PC-9 (cell line): Measurements from ENCODE around the gene ZFR. TPM values are rescaled to one million over a fixed set of nuclear protein-coding genes. Genes with fewer than 3 reads are reported as not detected.

Experiments used
- BruUV-seq: library from RNA; stranded (reverse); fragments of 400-500 nt; replicated peaks from 2 replicates; lab custom pipeline; 2021; lab: Mats Ljungman, UMichigan
- CTCF ChIA-PET: fragments of 300-600 bp; sonication (Branson Sonifier 250); formaldehyde crosslinking; loops from one replicate; lab custom pipeline; 2022; ENCODE audit warnings: antibody characterized with exemption; lab: Charles Lee
- POLR2A ChIA-PET: fragments of 300-600 bp; sonication (Branson Sonifier 250); formaldehyde crosslinking; loops from one replicate; lab custom pipeline; 2022; ENCODE audit warnings: antibody characterized with exemption; ENCODE audit not compliant: unreplicated experiment; lab: Charles Lee
- DNase-seq, 2 experiments: peaks; one replicate each; pipeline versions ENCODE4 v3.0.0 to v3.0.0-alpha.2; 2015 to 2022; ENCODE audit warnings: mixed read lengths in 1 of 2
- H2AFZ ChIP-seq: fragments of 200-600 bp; sonication (generic); 2 replicates; pipeline ENCODE4 v1.8.1; 2017; ENCODE audit warnings: antibody characterized with exemption
- H3F3A ChIP-seq: fragments of 200-600 bp; sonication (generic); 2 replicates; pipeline ENCODE4 v1.8.1; 2017; ENCODE audit warnings: antibody characterized with exemption, mild to moderate bottlenecking, low read depth; ENCODE audit not compliant: insufficient read depth
- H3K27ac ChIP-seq: fragments of 200-600 bp; sonication (generic); 2 replicates; pipeline ENCODE4 v1.6.1; 2016; ENCODE audit warnings: mixed run types
- H3K27me3 ChIP-seq: fragments of 200-600 bp; sonication (generic); 2 replicates; pipeline ENCODE4 v1.6.1; 2016; ENCODE audit warnings: low read depth, mixed run types; ENCODE audit not compliant: insufficient read depth
- H3K36me3 ChIP-seq: fragments of 200-600 bp; sonication (generic); 2 replicates; pipeline ENCODE4 v1.6.1; 2016; ENCODE audit warnings: low read depth, mixed run types
- H3K4me1 ChIP-seq: fragments of 200-600 bp; sonication (generic); replicated peaks from 2 replicates; pipeline ENCODE4 v1.6.1; 2016; ENCODE audit warnings: mixed run types; ENCODE audit not compliant: insufficient read depth
- H3K4me2 ChIP-seq: fragments of 200-600 bp; sonication (generic); 2 replicates; pipeline ENCODE4 v1.6.1; 2017; ENCODE audit warnings: mixed run types
- H3K4me3 ChIP-seq: fragments of 200-600 bp; sonication (generic); 2 replicates; pipeline ENCODE4 v1.6.1; 2016; ENCODE audit warnings: mixed run types
- H3K79me2 ChIP-seq: fragments of 200-600 bp; sonication (generic); 2 replicates; pipeline ENCODE4 v1.6.1; 2017; ENCODE audit warnings: low read depth, mixed run types
- H3K9me2 ChIP-seq: fragments of 200-600 bp; sonication (generic); 2 replicates; pipeline ENCODE4 v1.8.1; 2017; ENCODE audit warnings: mild to moderate bottlenecking; ENCODE audit not compliant: insufficient read depth
- H3K9me3 ChIP-seq: fragments of 200-600 bp; sonication (generic); 2 replicates; pipeline ENCODE4 v1.8.1; 2016; ENCODE audit warnings: low read depth; ENCODE audit not compliant: insufficient read depth
- H4K20me1 ChIP-seq: fragments of 200-600 bp; sonication (generic); 2 replicates; pipeline ENCODE4 v1.8.1; 2017; ENCODE audit not compliant: insufficient read depth
- CTCF ChIP-seq: fragments of 200-600 bp; sonication (generic); conservative IDR thresholded peaks from 2 replicates; pipeline ENCODE4 v1.6.1; 2017; ENCODE audit warnings: mixed run types, antibody characterized with exemption, mild to moderate bottlenecking, moderate library complexity
- EZH2 ChIP-seq: fragments of 200-600 bp; sonication (generic); IDR thresholded peaks from 2 replicates; pipeline ENCODE4 v1.8.0; 2017; ENCODE audit warnings: antibody characterized with exemption, low read depth
- intact Hi-C: fragments of 100-400 bp; cut with micrococcal nuclease; formaldehyde crosslinking; loops from one replicate; pipeline ENCODE4 v1.10.0; 2022; ENCODE audit not compliant: unreplicated experiment
- total RNA-seq: library from RNA; stranded (reverse); gene quantifications from 2 replicates; pipeline ENCODE4 v1.2.3, GENCODE V29; 2021

The ZFR gene
- total RNA-seq, 1 experiment from 2014 or later = 69.2 TPM

- DNase-seq = peak; percentile 58 to 67
- Histone ChIP-seq H3K79me2 (no peaks in the 10 kb centered on the region), H2AFZ (no peak overlapping the region), H3K9me2 (no peaks in the 10 kb centered on the region), H3K9me3 (no peaks in the 10 kb centered on the region), H3K27me3 (no peaks in the 10 kb centered on the region), H3K27ac (no peak overlapping the region), H3K4me1 (no peaks in the 10 kb centered on the region), H3K36me3 (no peaks in the 10 kb centered on the region), H4K20me1 (no peaks in the 10 kb centered on the region), H3K4me3 (no peak overlapping the region), H3K4me2 (no peak overlapping the region), H3F3A (no peaks in the 10 kb centered on the region)
- CTCF ChIA-PET = interaction anchor here (0.6 to 3.8 kb wide), 10 partner anchors 18 to 966 kb away, joined by 3 to 74 read pairs (median 4); no protein-coding TSS in a partner anchor
- intact Hi-C loops = loop anchor here (1.0 to 10.0 kb wide), 8 partner anchors 96 to 933 kb away; no protein-coding TSS in a partner anchor
- TF ChIP-seq EZH2 (no peak), CTCF (peak; percentile 92)
- BruUV-seq = no TSS peak
- POLR2A ChIA-PET = no interaction called here
Measured at GRCh38 chr5:32489791-32490562, 45.4 kb upstream of the ZFR start.

- no TSS peak for BruUV-seq
- H3K4me1 ChIP-seq = no peaks in the 10 kb centered on the region
- no peaks in the 10 kb centered on the region for H3K36me3 ChIP-seq
- H3K4me3 ChIP-seq = no peak overlapping the region
- H3K27ac ChIP-seq = no peak overlapping the region
- no peak for DNase-seq
- POLR2A ChIA-PET = no interaction called here
- no peaks in the 10 kb centered on the region for H3F3A ChIP-seq
- no peak overlapping the region for H2AFZ ChIP-seq
- no peaks in the 10 kb centered on the region for H3K9me3 ChIP-seq
- no peaks in the 10 kb centered on the region for H3K79me2 ChIP-seq
- no peak overlapping the region for H3K4me2 ChIP-seq
- no peaks in the 10 kb centered on the region for H4K20me1 ChIP-seq
- H3K27me3 ChIP-seq = no peaks in the 10 kb centered on the region
- intact Hi-C loops = loop anchor here (10.0 kb wide), 2 partner anchors 663 to 817 kb away; no protein-coding TSS in a partner anchor
- TF ChIP-seq EZH2 (no peak), CTCF (no peak)
- CTCF ChIA-PET = interaction anchor here (0.6 to 3.8 kb wide), 3 partner anchors 103 to 404 kb away, joined by 3 to 74 read pairs (median 8); no protein-coding TSS in a partner anchor
- H3K9me2 ChIP-seq = no peaks in the 10 kb centered on the region
Measured at GRCh38 chr5:32487424-32487823, 42.9 kb upstream of the ZFR start.

- no peaks in the 10 kb centered on the region for H3K9me3 ChIP-seq
- no peak for DNase-seq
- no peaks in the 10 kb centered on the region for H3K27me3 ChIP-seq
- TF ChIP-seq CTCF (no peak), EZH2 (no peak)
- H3K79me2 ChIP-seq = no peaks in the 10 kb centered on the region
- no peaks in the 10 kb centered on the region for H4K20me1 ChIP-seq
- H3K9me2 ChIP-seq = no peaks in the 10 kb centered on the region
- no peak overlapping the region for H3K4me2 ChIP-seq
- no peaks in the 10 kb centered on the region for H3K36me3 ChIP-seq
- H3K4me3 ChIP-seq = no peak overlapping the region
- no peaks in the 10 kb centered on the region for H3F3A ChIP-seq
- no peak overlapping the region for H2AFZ ChIP-seq
- no peak overlapping the region for H3K27ac ChIP-seq
- no TSS peak for BruUV-seq
- ChIA-PET CTCF (interaction anchor here (3.8 kb wide), 1 partner anchor 103 kb away, joined by 74 read pairs; no protein-coding TSS in a partner anchor), POLR2A (no interaction called here)
- intact Hi-C loops = loop anchor here (10.0 kb wide), 2 partner anchors 662 to 818 kb away; no protein-coding TSS in a partner anchor
- H3K4me1 ChIP-seq = no peaks in the 10 kb centered on the region
Measured at GRCh38 chr5:32487008-32487407, 42.5 kb upstream of the ZFR start.
